Measurements from ENCODE around the gene ZNF543. TPM values are rescaled to one million over a fixed set of nuclear protein-coding genes. Genes with fewer than 3 reads are reported as not detected.

Gene ZNF543
- total and polyA plus RNA-seq, 2 of the 13 experiments (the other 11 are each of a cell fraction or from before 2014, with no cell fraction given): 2.1 to 8.9 TPM

- TF ChIP-seq ZNF512B (CRISPR knock-in tag; IDR thresholded peaks at IDR 0.05; ENCODE audit: borderline replicate concordance) (no peak), ZNF414 (CRISPR knock-in tag; IDR thresholded peaks at IDR 0.05) (no peak), SMAD3 (CRISPR knock-in tag; IDR thresholded peaks at IDR 0.05) (0 out of 2 replicates have a peak, but pooled peaks have one; percentile 22), ZNF570 (CRISPR knock-in tag; IDR thresholded peaks at IDR 0.05; ENCODE audit: borderline replicate concordance) (no peak), NFAT5 (CRISPR knock-in tag; IDR thresholded peaks at IDR 0.05) (no peak), ZBTB49 (CRISPR knock-in tag; IDR thresholded peaks at IDR 0.05; ENCODE audit: borderline replicate concordance) (no peak), ZNF432 (CRISPR knock-in tag; IDR thresholded peaks at IDR 0.05; ENCODE audit: borderline replicate concordance) (no peak), ZNF329 (CRISPR knock-in tag; IDR thresholded peaks at IDR 0.05; ENCODE audit: low read depth) (no peak), NR2F2 (IDR thresholded peaks at IDR 0.05; ENCODE audit: borderline replicate concordance, low read depth) (no peak), ZNF142 (CRISPR knock-in tag; IDR thresholded peaks at IDR 0.05) (no peak)
Observed at GRCh38 chr19:57362997-57363687, 42.9 kb downstream of the ZNF543 start, which contains the start of the genes TRAPPC2B and ZNF547 (continued).
